Activated CD8-positive, alpha-beta memory T cell treated with anti-CD3 and anti-CD28 coated beads, Interleukin-2, amount 50 U/mL, for 1 hour (primary cell): ENCODE data around the gene LAG3.
A peak's percentile ranks its signal among the peaks of the same experiment; 100 is the strongest.

Experiments
- DNase-seq: peaks from one replicate; pipeline ENCODE4 v3.0.0-alpha.2; 2020; ENCODE audit errors: extremely low read depth

The LAG3 gene

GRCh38 chr12:6772726-6773589 is 638 bp downstream of the LAG3 start:
- DNase-seq = no peak

DNA sequence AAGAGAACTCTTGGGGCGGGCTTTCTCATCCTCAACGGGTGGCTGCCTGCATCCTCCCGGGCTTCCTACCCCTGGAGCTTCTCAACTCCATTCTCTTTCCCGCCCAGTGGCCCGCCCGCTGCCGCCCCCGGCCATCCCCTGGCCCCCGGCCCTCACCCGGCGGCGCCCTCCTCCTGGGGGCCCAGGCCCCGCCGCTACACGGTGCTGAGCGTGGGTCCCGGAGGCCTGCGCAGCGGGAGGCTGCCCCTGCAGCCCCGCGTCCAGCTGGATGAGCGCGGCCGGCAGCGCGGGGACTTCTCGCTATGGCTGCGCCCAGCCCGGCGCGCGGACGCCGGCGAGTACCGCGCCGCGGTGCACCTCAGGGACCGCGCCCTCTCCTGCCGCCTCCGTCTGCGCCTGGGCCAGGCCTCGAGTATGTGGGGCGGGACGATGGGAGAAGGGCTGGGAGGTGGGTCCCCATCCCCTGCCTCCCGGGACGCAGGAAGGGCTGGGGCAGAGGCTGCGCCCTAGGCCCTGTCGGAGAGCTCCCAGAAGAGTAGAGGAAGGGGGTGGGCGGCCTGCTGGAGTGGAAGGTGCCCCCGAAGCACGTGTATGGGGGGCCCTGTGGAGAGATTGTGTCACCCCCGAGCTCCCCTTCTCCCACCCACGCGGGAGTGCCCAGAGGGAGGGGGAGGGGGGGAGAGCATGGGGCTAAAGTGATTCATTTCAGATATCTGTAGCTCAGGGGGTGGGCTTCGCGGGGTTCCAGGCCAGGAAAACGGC is 1.5 kb downstream of the LAG3 start:
- no peak for DNase-seq

- peak; percentile 37 for DNase-seq
Observed at GRCh38 chr12:6774499-6775062, 2.3 kb downstream of the LAG3 start.

- DNase-seq = no peak
Observed at GRCh38 chr12:6775185-6776174, 3.2 kb downstream of the LAG3 start.

GRCh38 chr12:6777386-6777785 is 5.1 kb downstream of the LAG3 start:
- no peak for DNase-seq

- DNase-seq = no peak
Observed at GRCh38 chr12:6778217-6778573, 5.9 kb downstream of the LAG3 start.

DNA sequence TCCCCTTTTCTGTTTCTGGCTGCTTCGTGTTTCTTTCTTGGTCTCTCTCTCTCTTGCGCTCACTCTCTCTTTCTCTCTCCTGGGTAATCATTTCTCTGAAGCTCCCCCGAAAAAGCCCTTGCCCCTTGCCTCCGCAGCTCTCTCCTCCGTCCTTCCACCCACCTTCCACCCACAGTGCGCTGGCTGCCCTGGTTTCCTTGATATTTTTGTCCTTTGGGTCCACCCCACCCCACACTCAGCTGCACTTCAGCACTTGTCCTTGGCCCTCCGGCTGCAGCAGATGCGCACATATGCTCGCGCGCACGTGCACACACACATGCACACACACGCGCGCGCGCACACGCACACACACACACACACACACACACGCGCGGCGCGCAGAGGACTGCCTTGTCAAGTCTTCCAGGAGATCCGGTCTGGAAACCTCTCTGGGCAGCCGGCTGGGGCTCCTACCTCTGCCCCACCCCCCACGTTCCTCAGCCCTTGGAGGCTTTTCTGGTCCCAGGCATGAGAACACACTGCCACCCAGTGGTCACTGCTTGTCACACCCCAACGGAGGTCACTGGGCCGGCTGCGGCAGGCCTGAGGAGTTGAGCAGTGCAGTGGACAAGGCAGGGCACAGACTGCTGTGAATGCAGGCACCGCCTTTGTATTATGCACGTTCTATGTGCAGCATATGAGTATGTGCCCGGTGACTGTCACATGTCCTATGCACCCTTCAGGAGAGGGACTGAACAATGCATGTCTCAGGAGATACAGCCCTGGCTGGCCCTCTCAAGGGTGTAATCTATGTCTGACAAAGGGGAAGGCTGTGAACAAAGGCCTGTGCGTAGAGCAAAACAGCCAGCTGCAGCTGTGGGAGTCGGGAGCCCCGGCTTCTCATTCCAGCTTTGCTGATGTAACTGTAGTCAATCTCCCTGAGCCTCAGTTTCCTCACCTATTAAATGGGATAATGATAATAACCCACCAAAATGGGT is 6.5 kb downstream of the LAG3 start:
- peak; percentile 68 for DNase-seq

DNA sequence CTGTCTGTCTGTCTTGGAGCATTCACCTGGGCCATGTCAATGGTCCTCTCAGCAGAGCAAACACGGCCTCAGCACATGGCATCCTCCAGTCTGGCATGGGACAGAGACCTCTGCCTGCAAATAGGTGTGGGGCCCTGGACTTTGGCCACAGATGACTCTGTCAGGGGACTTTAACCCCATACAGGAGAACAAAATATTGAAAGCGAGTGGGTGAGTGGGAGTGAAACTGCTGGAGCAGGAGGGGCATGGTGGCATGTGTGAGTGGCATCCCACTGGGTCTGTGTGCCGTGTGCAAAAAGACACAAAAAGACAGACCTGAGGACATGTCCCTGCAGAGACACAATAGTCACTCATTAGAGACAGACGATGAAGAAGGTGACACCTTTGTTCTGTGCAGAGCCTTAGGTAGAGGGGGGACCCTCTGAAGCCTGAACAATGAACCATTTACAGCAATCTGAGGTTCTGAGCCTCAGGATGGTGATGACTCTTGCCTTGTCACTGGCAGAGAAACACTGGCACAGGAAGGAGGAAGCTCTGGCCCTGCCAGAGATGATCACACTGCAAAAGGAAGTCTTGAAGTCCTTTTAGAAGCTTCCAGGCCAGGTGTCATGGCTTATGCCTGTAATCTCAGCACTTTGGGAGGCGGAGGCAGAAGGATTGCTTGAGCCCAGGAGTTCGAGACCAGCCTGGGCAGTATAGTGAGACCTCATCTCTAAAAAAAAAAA is 7.5 kb downstream of the LAG3 start:
- no peak for DNase-seq

DNA sequence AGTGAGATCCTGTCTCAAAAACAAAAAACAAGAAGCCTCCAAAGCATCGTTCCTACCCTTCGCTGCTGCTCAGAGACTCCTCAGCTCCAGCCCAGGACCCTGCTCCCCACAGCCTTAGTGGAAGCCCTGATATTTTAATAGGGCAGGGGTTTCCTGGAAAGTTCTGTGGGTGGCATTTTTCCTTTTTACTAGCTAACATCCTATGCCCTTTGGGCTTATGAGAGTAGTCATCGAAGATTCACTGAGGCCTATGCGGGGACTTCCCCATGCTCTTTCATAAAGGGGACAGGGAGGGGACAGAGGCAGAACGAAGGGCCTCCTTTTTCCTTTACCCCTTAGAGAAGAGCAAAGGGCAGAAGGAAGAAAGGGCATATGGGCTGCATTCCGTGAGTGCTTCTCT is 8.3 kb downstream of the LAG3 start:
- no peak for DNase-seq

- no peak for DNase-seq
Observed at GRCh38 chr12:6782119-6782518, 9.8 kb downstream of the LAG3 start.

DNA sequence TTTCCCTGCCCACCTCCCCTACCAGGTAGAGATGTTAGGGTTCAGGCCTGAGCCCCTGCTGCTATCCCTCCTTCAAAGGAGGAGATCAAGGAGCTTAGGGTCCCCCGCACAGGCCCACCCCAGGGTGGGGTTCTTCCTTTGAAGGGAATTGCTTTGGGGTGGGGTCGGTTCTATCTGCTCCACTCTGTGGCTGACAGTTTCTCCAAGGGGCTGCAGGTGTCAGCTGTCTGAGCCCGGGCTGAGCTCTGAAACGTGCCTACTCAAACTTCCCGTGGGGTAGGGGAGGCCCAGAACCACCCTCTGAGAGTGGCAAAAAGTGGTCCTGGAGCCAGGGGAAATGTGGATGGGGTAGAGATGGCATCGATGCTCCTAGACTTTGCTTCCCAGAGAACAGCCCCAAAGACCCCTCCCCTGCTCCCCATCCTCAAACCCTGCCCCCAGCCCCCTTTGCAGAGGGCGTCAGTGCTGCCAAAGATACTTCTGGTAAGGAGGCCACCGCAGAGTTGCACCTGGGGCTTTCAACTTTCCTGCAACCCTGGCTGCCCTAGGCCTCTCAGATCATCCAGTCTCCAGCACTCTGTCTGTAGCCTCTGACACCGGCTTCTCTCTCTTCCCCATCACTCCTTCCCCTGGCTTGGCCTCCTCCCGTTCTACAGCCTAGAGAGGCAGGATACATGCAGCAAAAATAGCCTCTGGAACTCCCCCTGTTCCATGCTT is 10.7 kb downstream of the LAG3 start:
- no peak for DNase-seq

DNA sequence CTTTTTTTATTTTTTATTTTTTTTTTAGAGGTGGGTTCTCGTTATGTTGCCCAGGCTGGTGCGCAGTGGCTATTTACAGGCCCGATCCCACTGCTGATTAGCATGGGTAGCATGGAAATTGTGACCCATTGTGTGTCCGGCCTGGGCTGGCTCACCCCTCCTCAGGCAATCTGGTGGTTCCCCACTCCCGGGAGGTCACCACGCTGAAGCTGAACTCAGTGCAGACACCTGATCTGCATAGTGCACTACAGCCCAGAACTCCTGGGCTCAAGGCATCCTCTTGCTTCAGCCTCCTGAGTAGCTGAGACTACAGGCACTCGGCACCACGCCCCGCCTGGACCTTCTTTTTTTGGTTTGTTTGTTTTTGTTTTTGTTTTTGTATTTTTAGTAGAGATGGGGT is 11.5 kb downstream of the LAG3 start:
- DNase-seq = no peak

DNA sequence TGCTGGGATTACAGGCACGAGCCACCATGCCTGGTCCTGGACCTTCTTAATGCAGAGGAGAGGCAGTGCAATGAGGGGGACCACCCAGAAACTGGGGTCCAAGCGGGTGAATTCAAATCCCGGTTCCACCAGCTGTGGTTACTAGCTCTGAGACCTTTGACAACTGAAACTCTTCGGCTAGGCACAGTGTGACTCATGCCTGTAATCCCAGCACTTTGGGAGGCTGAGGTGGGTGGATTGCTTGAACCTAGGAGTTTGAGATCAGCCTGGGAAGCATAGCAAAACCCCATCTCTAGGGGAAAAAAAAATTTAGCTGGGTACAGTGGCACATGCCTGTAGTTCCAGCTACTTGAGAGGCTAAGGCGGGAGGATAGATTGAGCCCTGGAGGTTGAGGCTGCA is 12.0 kb downstream of the LAG3 start:
- no peak for DNase-seq

- no peak for DNase-seq
Observed at GRCh38 chr12:6784761-6785160, 12.4 kb downstream of the LAG3 start.

GRCh38 chr12:6786416-6787094 is 14.2 kb downstream of the LAG3 start:
- no peak for DNase-seq

DNA sequence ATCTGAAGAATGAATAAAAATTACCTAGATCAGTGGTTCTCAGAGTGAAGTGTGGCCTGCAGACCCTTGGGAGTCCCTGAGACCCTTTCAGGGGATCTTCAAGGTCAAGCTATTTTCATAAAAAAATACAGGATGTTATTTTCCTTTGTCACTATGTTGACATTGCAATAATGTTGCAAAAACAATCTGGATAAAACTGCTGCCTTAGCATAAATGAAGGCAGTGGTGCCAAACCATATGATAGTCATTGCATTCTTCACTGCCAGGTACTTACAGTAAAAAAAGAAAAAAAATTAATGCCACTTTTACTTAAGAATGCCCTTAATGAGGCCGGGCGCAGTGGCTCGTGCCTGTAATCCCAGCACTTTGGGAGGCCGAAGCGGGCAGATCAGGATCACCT is 15.0 kb downstream of the LAG3 start:
- DNase-seq = no peak

- no peak for DNase-seq
Observed at GRCh38 chr12:6788972-6789924, 16.9 kb downstream of the LAG3 start, which contains the start of gene CD4. TSS of gene CD4 (plus strand) at chr12:6789528. CDS start at chr12:6800139, 10,611 bp downstream.
